Measurements from ENCODE around the gene SCO1. TPM values are rescaled to one million over a fixed set of nuclear protein-coding genes. Genes with fewer than 3 reads are reported as not detected.

SCO1 gene
- total and polyA plus RNA-seq, 10 of the 15 experiments (the other 5 are each of a cell fraction or from before 2014, with no cell fraction given), result 8.2 to 73.0 (median 37.1) TPM

GRCh38 chr17:10724546-10725195 is 27.3 kb upstream of the SCO1 start:
- FAIRE-seq, result no peak
- ChIA-PET CTCF (no interaction called here), RAD21 (ENCODE audit: unreplicated experiment) (no interaction called here), POLR2A (no interaction called here), SMC1A (ENCODE audit: uncharacterized antibody, unreplicated experiment) (no interaction called here)
- H3K9ac ChIP-seq (ENCODE audit: control insufficient read depth, insufficient read depth, low read length), result no peak overlapping the region
- no peak overlapping the region for H2AFZ ChIP-seq (ENCODE audit: control insufficient read depth, low read depth, low read length)
- no peaks in the 10 kb centered on the region for H3K9me3 ChIP-seq (replicated peaks; ENCODE audit: control insufficient read depth, insufficient read depth, low read length)
- 57% methylated on average over 11 of the region's 11 CpGs for WGBS (ENCODE audit: insufficient coverage, insufficient replicate concordance, low lambda C conversion rate, missing lambda C conversion rate)
- H3K79me2 ChIP-seq (ENCODE audit: control insufficient read depth, insufficient read depth, low read length), result no peaks in the 10 kb centered on the region
- H3K36me3 ChIP-seq (ENCODE audit: control insufficient read depth in 2 of 2, insufficient read depth in 2 of 2, low read length in 1 of 2), result no peaks in the 10 kb centered on the region
- DNase-seq (ENCODE audit: low read depth, low spot score), result no peak
- no TSS peak for BruUV-seq (replicated peaks)
- H4K20me1 ChIP-seq (ENCODE audit: control insufficient read depth, insufficient read depth), result no peaks in the 10 kb centered on the region
- in situ Hi-C loops (cut with MboI), result no loop called here
- no peak overlapping the region for H3K4me2 ChIP-seq (ENCODE audit: control insufficient read depth, insufficient read depth)
- H3K27me3 ChIP-seq (replicated peaks in 1 of 2; ENCODE audit: control insufficient read depth in 2 of 2, insufficient read depth in 2 of 2, low read length in 1 of 2), result no peaks in the 10 kb centered on the region; a peak in 2 of 4 replicates
- intact Hi-C loops (cut with micrococcal nuclease; ENCODE audit: unreplicated experiment), result no loop called here
- no peak overlapping the region for H3K4me3 ChIP-seq
- H3K27ac ChIP-seq (ENCODE audit: control insufficient read depth, insufficient read depth), result no peak overlapping the region
- H3K4me1 ChIP-seq (ENCODE audit: control insufficient read depth, insufficient read depth, low read length), result no peaks in the 10 kb centered on the region
- no peak for ATAC-seq
- TF ChIP-seq YY1 (IDR thresholded peaks at IDR 0.05; ENCODE audit: low read depth, low read length), result no peak
- TF ChIP-seq TBL1XR1 (IDR thresholded peaks at IDR 0.05; ENCODE audit: low read depth, low read length), result no peak
- no peak for TF ChIP-seq SUZ12 (IDR thresholded peaks at IDR 0.05; ENCODE audit: unreplicated experiment)
- no peak for TF ChIP-seq ZBTB11 (CRISPR knock-in tag; IDR thresholded peaks at IDR 0.05)
- TF ChIP-seq USF2 (IDR thresholded peaks at IDR 0.05; ENCODE audit: borderline replicate concordance, low read depth, low read length), result no peak
- no peak for TF ChIP-seq BRCA1 (IDR thresholded peaks at IDR 0.05; ENCODE audit: low read depth, low read length)
- no peak for TF ChIP-seq ZNF384 (IDR thresholded peaks at IDR 0.05; ENCODE audit: borderline replicate concordance, low read depth, low read length)
- TF ChIP-seq CBX5 (IDR thresholded peaks at IDR 0.05; ENCODE audit: low read depth), result no peak
- TF ChIP-seq CEBPZ (IDR thresholded peaks at IDR 0.05; ENCODE audit: low read depth, low read length), result no peak
- no peak for TF ChIP-seq REST (IDR thresholded peaks at IDR 0.05; ENCODE audit: low read depth, low read length)
- no peak for TF ChIP-seq CHD2 (IDR thresholded peaks at IDR 0.05; ENCODE audit: borderline replicate concordance, low read depth, low read length)
- TF ChIP-seq MTA2 (IDR thresholded peaks at IDR 0.05; ENCODE audit: low read depth), result no peak
- no peak for TF ChIP-seq KAT2A (conservative IDR thresholded peaks at IDR 0.05; ENCODE audit: control insufficient read depth, low read depth, low read length)

Data from GM12878 (cell line).